RWPE1 (cell line): Measurements from ENCODE around the gene REX1BD.
A peak's percentile ranks its signal among the peaks of the same experiment; 100 is the strongest.

Source experiments
- CTCF ChIA-PET: fragments of 350-600 bp; sonication (Branson Sonifier 250); formaldehyde crosslinking; extraction: SDS; loops from one replicate; lab custom pipeline; 2021; lab: Yijun Ruan, JAX
- POLR2A ChIA-PET: fragments of 400-600 bp; formaldehyde crosslinking; extraction: SDS; loops from one replicate; lab custom pipeline; 2020; ENCODE audit warnings: antibody characterized with exemption; ENCODE audit not compliant: low non-redundant PET; lab: Yijun Ruan, JAX
- DNase-seq: peaks from one replicate; pipeline ENCODE4 v3.0.0; 2012; ENCODE audit warnings: low spot score
- H3K27ac ChIP-seq: fragments of 450-650 bp; 2 replicates; pipeline ENCODE4 v1.5.1; 2017
- CTCF ChIP-seq: fragments of 450-650 bp; conservative IDR thresholded peaks from 2 replicates; pipeline ENCODE4 v1.5.1; 2017; ENCODE audit warnings: low read depth, mild to moderate bottlenecking

The REX1BD gene

GRCh38 chr19:18620902-18621301 lies 32.3 kb downstream of the REX1BD start:
- ChIA-PET CTCF (interaction anchor here (0.6 to 1.0 kb wide), 2 partner anchors 9 to 110 kb away, joined by 3 to 5 read pairs; no protein-coding TSS in a partner anchor), POLR2A (interaction anchor here (0.6 kb wide), 1 partner anchor 10 kb away, joined by 6 read pairs; no protein-coding TSS in a partner anchor)
- no peak for TF ChIP-seq CTCF
- no peak overlapping the region for H3K27ac ChIP-seq
- no peak for DNase-seq

GRCh38 chr19:18626906-18627305 lies 38.3 kb downstream of the REX1BD start:
- TF ChIP-seq CTCF, result no peak
- CTCF ChIA-PET, result interaction anchor here (0.6 kb wide), 1 partner anchor 51 kb away, joined by 5 read pairs; no protein-coding TSS in a partner anchor
- POLR2A ChIA-PET, result no interaction called here
- no peak overlapping the region for H3K27ac ChIP-seq
- DNase-seq, result no peak

GRCh38 chr19:18629166-18630088 lies 40.8 kb downstream of the REX1BD start:
- TF ChIP-seq CTCF, result no peak
- DNase-seq, result no peak
- CTCF ChIA-PET, result interaction anchor here (1.1 kb wide), 1 partner anchor 9 kb away, joined by 3 read pairs; no protein-coding TSS in a partner anchor
- POLR2A ChIA-PET, result no interaction called here
- no peak overlapping the region for H3K27ac ChIP-seq

GRCh38 chr19:18633321-18633720 lies 44.7 kb downstream of the REX1BD start:
- no peak for DNase-seq
- no peak for TF ChIP-seq CTCF
- H3K27ac ChIP-seq, result no peak overlapping the region; the same call in 1 of the 2 replicates
- POLR2A ChIA-PET, result no interaction called here
- CTCF ChIA-PET, result no interaction called here

GRCh38 chr19:18634612-18635297 lies 46.2 kb downstream of the REX1BD start:
- TF ChIP-seq CTCF, result no peak
- DNase-seq, result no peak
- ChIA-PET POLR2A (interaction anchor here (0.6 kb wide), 1 partner anchor 103 kb away, joined by 4 read pairs; no protein-coding TSS in a partner anchor), CTCF (interaction anchor here (0.6 to 0.8 kb wide), 3 partner anchors 9 to 209 kb away, joined by 3 read pairs; no protein-coding TSS in a partner anchor)
- peak overlapping the region; percentile 84 for H3K27ac ChIP-seq

- ChIA-PET CTCF (interaction anchor here (0.6 kb wide), 1 partner anchor 186 kb away, joined by 3 read pairs; no protein-coding TSS in a partner anchor), POLR2A (no interaction called here)
- DNase-seq, result no peak
- H3K27ac ChIP-seq, result peak overlapping the region; percentile 84
- TF ChIP-seq CTCF, result no peak
These were observed 47.2 kb downstream of the REX1BD start for GRCh38 chr19:18635831-18636182.
